ENCODE measurements around the gene SLCO4C1. TPM values are rescaled to one million over a fixed set of nuclear protein-coding genes. Genes with fewer than 3 reads are reported as not detected.
"Not testable (repeated sequence)": the region's sequence is repeated elsewhere in the genome, so short reads cannot be mapped to it uniquely, and the experiment has no call there.

The SLCO4C1 gene, protein sequence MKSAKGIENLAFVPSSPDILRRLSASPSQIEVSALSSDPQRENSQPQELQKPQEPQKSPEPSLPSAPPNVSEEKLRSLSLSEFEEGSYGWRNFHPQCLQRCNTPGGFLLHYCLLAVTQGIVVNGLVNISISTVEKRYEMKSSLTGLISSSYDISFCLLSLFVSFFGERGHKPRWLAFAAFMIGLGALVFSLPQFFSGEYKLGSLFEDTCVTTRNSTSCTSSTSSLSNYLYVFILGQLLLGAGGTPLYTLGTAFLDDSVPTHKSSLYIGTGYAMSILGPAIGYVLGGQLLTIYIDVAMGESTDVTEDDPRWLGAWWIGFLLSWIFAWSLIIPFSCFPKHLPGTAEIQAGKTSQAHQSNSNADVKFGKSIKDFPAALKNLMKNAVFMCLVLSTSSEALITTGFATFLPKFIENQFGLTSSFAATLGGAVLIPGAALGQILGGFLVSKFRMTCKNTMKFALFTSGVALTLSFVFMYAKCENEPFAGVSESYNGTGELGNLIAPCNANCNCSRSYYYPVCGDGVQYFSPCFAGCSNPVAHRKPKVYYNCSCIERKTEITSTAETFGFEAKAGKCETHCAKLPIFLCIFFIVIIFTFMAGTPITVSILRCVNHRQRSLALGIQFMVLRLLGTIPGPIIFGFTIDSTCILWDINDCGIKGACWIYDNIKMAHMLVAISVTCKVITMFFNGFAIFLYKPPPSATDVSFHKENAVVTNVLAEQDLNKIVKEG
- total RNA-seq, result 10 to 100 TPM in 1 of 6 experiments, 1 to 10 TPM in 5; 2.0 to 10.5 (median 5.5) TPM
- long read RNA-seq, result 0 reads

DNA sequence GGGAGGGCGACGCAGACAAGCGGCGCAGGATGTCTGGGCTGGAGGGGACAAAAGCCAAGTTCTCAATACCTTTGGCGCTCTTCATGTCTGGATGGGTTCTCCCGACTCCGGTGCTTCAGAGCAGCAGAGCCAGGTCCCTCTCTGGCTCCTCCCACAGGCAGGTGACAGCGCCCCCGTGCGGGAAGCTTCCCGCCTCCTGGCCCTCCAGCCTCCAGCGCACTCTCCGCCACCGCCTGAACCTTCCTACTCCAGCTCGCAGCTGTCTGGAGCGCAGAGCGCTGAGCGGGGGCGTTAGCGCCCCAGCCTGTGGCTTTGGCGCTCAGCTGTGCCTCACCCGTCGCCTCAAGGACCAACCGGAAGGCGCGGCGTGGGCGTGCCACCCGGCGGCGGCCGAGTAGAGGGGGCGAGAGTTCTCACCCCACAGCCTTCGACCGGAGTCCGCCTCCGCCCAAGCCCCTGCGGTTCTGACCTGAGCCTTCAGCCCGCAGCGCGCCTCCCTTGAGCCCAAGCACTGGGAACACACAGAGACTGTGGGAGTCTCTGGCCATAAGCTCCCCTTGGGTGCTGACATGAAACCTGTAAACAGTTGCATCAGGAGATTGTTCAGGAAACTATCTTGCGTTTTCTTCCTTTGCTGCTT lies at the start of gene SLCO4C1:
Gene SLCO4C1 (minus strand): TSS at position 107 of the 640 bp plus-strand sequence. CDS start 22 bp downstream, at position 85.
- ATAC-seq (peak; percentile 98 to 100 (median 98)), DNase-seq (peak; percentile 93 to 95 (median 93))
- 4% methylated on average over 3 of the region's 42 CpGs for whole genome bisulfite sequencing (ENCODE audit: insufficient coverage, low coverage, low lambda C conversion rate, missing lambda C conversion rate)
- Histone ChIP-seq H3K4me3 (peak within 1 kb of the TSS; percentile 57 to 71 (median 61)), H3K27ac (peak within 1 kb of the TSS; percentile 56 to 65 (median 57)), H3K36me3 (no peaks in the 10 kb centered on the region), H3K9me3 (no peaks in the 10 kb centered on the region), H3K4me1 (no peaks in the 10 kb centered on the region), H3K27me3 (no peaks in the 10 kb centered on the region)
- intact Hi-C loops (cut with DNase I), result no loop called here
- TF ChIP-seq, protein P1, sequence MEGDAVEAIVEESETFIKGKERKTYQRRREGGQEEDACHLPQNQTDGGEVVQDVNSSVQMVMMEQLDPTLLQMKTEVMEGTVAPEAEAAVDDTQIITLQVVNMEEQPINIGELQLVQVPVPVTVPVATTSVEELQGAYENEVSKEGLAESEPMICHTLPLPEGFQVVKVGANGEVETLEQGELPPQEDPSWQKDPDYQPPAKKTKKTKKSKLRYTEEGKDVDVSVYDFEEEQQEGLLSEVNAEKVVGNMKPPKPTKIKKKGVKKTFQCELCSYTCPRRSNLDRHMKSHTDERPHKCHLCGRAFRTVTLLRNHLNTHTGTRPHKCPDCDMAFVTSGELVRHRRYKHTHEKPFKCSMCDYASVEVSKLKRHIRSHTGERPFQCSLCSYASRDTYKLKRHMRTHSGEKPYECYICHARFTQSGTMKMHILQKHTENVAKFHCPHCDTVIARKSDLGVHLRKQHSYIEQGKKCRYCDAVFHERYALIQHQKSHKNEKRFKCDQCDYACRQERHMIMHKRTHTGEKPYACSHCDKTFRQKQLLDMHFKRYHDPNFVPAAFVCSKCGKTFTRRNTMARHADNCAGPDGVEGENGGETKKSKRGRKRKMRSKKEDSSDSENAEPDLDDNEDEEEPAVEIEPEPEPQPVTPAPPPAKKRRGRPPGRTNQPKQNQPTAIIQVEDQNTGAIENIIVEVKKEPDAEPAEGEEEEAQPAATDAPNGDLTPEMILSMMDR (IDR thresholded peaks at IDR 0.05), result peak; percentile 49 to 80 (median 68)
- peak; percentile 58 for TF ChIP-seq POLR2A (IDR thresholded peaks at IDR 0.05)

DNA sequence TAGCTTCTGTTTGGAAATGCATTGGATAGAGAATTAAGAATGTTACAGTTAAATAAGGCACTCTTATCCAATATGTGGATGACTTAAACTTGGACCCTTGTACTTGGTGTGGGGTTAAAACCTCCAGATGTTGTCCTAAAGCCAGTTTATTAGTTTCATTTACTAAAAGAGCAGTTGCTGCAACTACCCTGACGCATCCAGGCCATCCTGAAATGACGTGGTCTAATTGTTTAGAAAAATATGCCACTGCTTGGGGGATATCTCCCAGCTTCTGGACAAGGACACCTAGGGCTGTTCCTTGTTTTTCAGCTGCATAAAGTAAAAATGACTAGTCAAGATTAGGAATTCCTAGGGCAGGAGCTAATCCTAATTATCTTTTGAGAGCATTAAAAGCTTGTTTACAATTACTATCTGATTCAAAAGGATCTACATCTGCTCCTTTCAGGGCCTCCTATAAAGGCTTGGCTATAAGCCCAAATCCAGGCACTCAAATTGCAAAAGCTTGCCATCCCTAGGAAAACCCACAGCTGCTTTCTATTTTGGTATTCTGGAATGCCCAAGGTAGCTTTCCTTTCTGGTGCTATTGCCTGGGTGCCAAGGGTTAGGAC lies 45.7 kb upstream of the SLCO4C1 start:
- no peaks in the 10 kb centered on the region for H3K4me1 ChIP-seq
- no peak for DNase-seq
- WGBS (ENCODE audit: insufficient coverage, low coverage, low lambda C conversion rate, missing lambda C conversion rate), result 49% methylated on average over 2 of the region's 2 CpGs
- intact Hi-C loops (cut with DNase I), result no loop called here
- no peaks in the 10 kb centered on the region for H3K27me3 ChIP-seq
- H3K36me3 ChIP-seq, result no peaks in the 10 kb centered on the region
- H3K9me3 ChIP-seq, result no peaks in the 10 kb centered on the region
- no peak overlapping the region for H3K4me3 ChIP-seq
- ATAC-seq, result no peak
- no peak for TF ChIP-seq POLR2A (IDR thresholded peaks at IDR 0.05)
- TF ChIP-seq, protein P1 (IDR thresholded peaks at IDR 0.05), result no peak
- no peak overlapping the region for H3K27ac ChIP-seq

DNA sequence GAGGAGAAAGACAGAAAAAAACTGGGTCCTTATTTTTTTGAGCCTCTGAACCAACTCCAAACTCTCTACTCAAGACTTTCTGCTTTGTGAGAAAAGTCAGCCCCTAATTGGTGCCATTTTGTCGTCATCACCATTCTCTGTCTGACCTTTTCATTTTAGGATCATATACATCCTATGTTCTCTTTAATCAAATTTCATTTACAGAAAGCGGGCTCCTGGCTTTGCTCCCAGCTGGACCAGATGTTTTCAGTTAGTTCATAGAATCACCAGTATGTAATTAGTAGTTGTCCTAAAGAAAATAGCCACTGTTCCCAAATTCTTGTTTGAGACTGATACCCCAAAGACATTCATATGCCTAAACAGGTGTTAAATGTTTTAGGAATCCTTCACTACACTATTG lies 28.6 kb upstream of the SLCO4C1 start:
- no peak for DNase-seq
- ATAC-seq, result no peak
- Histone ChIP-seq H3K4me1 (no peaks in the 10 kb centered on the region), H3K27ac (no peak overlapping the region), H3K36me3 (no peaks in the 10 kb centered on the region), H3K4me3 (no peak overlapping the region), H3K9me3 (no peaks in the 10 kb centered on the region), H3K27me3 (no peaks in the 10 kb centered on the region)
- WGBS (ENCODE audit: insufficient coverage, low coverage, low lambda C conversion rate, missing lambda C conversion rate), result 56% methylated on average over 2 of the region's 2 CpGs
- intact Hi-C loops (cut with DNase I), result no loop called here
- TF ChIP-seq POLR2A (IDR thresholded peaks at IDR 0.05), result no peak
- TF ChIP-seq, protein P1 (IDR thresholded peaks at IDR 0.05), result no peak

DNA sequence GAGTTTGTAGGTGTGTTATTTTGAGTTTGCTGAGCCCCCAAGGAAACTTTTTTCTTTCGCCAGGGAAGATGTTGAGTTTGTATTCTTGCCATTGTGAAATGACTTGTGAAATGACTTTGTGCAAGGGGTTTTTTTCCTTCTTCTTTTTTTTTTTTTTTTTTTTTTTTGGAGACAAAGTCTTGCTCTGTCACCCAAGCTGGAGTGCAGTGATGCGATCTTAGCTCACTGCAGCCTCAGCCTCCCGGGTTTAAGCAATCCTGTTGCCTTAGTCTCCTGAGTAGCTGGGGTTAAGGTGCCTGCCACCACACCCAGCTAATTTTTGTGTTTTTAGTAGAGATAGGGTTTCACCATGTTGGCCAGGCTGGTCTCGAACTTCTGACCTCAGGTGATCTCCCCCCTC lies 22.7 kb upstream of the SLCO4C1 start:
- H3K27me3 ChIP-seq; H3K36me3 ChIP-seq; ATAC-seq; H3K4me3 ChIP-seq; H3K4me1 ChIP-seq; DNase-seq; H3K27ac ChIP-seq; intact Hi-C loops (cut with DNase I); H3K9me3 ChIP-seq: not testable (repeated sequence)
- WGBS (ENCODE audit: insufficient coverage, low coverage, low lambda C conversion rate, missing lambda C conversion rate), result 76% methylated on average over 3 of the region's 4 CpGs
